GM19372 (cell line): ENCODE measurements around the gene IRF8.
A peak's percentile ranks its signal among the peaks of the same experiment; 100 is the strongest.
"Not testable (repeated sequence)": the region's sequence is repeated elsewhere in the genome, so short reads cannot be mapped to it uniquely, and the experiment has no call there.

ENCODE experiments used
- ATAC-seq: cut with Tn5 transposase; IDR thresholded peaks from one replicate; pipeline ENCODE4 v1.9.1; 2021; ENCODE audit warnings: mild to moderate bottlenecking, low read depth, moderate library complexity; ENCODE audit not compliant: unreplicated experiment

IRF8 gene

DNA sequence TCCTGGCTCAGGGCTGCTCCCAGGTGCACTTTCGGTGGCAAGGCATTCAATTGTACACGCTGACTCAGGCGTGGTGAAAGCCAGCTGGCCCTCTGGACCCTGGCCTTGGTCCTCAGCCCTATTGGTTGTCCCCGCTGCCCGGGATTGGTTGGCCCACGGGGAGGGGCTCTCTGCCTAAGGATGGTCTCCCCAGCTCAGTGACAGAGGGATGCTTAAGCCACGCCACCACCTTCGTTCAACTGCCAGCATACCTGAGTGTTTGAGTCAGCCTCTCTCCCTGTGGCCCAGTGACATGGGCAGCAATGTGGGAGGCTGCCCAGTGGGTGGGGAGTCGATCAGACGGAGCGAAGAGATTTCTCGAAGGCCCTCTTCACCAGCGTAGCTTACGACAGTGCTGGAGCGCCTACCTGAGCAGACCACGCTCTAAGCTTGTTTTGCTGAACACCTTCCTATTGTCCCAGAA lies 30.3 kb downstream of the IRF8 start:
- no peak for ATAC-seq

DNA sequence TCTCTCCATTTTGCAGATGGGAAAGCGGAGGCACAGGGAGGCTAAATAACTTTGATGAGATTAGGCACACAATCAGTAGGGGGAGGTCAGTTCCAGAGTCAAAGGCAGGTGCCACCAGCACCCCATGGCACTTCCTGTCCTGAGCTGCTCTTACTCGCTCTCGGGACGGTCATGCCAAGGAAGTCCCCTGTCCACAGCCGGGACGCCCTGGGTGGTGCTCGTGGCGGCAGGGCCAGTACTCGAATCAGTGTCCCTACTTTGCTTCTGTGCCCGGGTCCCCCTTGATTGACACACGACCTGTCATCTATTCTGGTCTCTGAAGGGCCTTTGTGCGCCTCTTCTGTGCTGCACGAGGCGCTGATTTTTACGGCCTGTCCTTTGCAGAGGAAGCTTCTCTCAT lies 31.3 kb downstream of the IRF8 start:
- no peak for ATAC-seq

DNA sequence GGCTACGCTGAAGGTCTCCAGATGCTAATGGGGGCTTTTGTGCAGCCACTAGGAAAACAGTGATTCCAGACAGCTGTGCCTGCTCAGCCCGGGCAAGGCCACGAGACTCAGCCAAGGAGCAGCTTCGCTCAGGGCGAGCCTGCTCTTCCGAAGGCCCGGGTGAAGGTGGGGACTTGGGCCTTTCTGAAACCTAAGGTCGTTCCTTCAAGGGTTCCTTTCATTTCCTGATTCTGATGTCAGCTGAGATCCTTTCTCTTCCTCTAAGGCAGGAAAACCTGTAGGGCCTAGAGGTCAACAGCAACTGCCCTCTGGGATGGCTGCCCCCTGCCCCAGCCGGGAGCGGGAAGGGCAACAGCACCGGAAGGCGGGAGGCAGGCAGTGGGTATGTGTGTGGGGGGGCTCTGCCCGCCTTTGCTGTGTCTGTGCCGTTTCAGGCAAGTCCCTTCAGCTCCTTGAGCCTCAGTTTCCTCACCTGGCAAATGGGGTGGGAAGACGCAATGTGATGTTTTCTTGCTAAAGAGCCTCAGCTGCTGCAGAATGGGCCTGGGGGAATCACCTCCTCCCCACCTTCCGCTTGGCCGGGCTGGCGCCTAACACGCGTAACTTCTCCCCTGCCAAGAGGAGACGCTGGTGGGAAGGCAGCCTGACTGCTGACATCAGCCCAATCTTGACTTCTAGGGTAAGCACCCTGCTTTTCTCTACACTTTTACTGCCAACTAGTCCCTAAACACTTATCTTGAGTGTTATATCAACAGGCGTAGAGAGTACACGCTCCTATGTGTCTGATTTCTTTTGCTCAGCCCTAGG lies 32.8 kb downstream of the IRF8 start:
- ATAC-seq, result no peak

DNA sequence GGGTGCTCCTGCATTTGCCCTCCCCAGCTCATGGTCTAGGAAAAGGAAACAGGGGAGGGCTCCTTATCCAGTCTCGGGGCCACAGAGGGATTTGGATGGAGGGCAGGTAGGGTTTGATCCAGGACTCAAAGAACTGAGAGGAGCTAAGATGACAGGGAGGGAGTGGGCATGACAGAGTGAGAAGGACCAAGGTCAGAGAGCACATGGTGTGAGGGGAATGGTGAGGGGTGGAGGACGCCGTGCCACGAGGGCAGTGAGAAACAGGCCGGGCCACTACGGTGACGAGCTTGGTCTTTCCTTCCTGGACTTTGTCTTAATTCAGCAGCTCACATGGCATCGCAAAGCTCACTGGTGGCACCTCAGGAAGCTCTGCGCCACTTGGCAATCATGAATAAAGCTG lies 35.2 kb downstream of the IRF8 start:
- no peak for ATAC-seq

DNA sequence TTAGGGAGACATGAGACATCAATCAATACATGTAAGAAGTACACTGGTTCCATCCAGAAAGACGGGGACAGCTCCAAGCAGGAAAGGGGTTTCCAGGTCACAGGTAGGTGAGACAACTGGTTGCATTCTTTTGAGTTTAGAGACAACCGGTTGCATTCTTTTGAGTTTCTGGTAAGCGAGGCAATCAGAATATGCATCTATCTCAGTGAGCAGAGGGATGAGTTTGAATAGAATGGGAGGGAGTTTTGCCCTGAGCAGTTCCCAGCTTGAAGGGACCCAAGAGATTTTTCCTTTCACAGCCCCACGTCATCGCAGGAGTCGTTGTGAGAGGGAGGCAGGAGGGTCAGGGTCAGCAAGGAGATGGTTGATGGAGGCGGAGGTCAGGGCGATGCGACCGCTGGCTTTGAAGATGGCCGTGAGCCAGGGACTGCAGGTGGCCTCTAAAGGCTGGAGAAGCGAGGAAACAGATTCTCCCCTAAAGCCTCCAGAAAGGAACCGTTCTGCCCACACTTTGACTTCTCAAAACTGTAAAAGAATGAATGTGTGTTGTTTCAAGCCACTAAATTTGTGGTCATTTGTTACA lies 36.5 kb downstream of the IRF8 start:
- ATAC-seq, result no peak

DNA sequence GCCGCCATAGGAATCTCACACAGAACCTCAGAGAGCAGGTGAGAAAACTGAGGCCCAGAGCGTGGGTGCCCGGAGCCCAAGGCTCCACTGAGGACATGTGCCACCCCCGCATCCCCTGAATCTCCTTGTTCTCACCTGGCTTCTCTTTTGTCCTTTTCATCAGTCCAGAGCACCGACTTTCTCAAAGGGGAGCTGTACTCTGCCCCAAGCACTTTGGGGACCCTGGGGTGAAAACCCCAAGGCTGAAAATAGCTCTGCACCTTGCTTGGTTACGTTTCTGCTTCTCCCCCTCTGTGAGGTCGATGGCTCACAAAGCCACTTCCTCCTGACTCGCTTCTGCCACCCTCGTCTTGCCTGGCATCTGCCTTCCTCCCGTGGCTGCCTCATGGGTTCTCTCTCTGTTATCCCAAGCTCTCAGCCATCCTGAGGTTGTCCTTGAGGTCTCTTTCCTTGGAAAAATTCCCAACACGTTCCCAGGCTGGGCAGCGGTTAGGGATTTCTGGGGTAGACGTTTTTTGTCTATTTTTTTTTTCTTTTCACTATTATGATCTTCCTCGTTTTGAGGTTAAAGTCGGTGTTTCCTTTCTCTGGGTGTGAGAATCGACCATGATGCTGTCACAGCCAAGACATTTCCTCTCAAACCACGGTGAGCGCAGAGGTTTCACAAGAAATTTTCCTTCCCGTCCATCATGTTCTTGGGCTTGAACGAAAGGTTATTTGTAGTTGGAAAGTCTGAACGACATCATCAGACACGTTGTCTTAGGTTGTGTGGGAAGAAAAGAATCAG lies 37.2 kb downstream of the IRF8 start:
- ATAC-seq, result peak; percentile 70

DNA sequence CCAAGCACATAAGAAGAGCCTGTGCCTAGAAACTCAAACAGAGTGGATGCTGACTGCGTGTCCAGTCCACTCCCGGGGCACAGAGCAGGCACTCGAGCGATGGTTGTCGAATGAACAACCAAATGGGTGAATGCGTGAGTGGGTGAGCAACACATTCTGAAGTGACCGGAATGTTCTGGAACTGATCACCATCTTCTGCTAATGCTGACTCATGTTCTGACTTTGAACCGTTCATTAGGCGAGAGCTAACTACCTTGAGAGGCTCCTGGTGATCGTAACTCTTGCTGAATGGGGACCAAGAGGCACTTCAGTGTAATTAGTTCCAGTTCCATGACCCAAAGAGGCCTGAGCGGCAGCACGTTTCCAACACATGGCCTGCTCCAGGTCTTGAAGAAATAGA lies 37.9 kb downstream of the IRF8 start:
- no peak for ATAC-seq

DNA sequence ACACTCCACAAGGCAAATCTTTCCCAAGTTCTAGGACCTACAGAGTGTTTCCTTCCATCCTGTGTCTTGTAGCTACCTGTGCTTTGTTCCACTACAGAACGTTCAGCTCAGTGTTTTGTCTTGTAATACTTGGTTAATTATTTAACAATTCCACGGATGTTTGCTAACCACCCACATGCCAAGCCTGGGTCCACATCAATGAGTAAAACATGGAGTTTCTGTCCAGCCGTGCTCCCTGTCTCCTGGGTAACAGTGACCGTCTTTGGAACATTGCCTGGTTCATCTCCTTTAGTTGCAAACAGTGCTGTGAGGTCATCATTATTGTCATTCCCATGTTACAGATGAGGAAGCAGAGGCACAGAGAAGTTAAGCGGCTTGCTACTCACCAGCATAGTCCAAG lies 41.3 kb downstream of the IRF8 start:
- ATAC-seq, result no peak

DNA sequence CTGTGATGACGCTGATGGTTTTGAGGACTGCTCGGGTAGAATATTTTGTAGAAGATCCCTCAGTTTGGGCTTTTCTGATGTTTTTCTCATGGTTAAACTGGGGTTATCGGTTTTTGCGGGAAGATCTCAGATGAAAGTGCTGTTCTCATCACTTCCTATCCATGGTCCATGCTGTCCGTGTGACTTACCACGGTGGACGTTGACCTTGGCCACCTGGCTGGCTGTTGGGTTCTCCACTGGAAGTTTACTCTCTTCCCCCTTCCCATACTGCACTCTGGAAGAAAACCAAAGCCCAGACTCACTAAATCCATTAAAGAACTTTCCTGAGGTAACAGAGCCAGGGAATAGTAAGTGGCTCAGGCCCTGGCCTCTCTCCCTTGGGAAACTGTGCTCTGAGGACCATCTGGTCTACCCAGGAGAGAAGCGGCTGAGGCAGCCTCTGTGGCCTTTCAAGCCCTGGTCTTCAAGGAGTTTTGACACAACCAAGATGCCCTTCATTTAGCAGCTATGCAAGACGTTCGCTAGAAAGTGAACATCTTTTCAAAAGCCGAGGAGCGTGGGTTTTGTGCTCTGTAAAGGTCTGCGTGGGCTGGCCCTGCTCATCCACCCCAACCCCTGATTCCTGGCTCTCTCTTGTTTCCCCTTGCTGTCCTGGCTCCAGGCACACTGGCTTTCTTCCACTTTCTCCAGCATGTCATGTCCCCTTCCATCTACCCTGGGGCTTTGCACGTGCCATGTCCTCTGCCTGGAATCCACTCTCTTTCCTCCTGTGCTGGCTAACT lies 43.1 kb downstream of the IRF8 start:
- ATAC-seq, result no peak

DNA sequence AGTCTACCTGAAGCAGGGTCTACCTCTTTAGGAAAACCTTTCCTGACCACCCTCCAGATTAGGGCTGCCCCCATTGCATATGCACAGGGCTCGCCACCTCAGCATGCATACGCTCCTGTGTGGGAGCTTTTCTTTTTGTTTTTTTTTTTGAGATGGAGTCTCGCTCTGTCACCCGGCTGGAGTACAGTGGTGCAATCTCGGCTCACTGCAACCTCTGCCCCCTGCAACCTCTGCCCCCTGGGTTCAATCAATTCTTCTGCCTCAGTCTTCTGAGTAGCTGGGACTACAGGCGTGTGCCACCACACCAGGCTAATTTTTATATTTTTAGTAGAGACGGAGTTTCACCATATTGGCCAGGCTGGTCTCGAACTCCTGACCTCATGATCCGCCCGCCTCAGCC lies 43.7 kb downstream of the IRF8 start:
- not testable (repeated sequence) for ATAC-seq

DNA sequence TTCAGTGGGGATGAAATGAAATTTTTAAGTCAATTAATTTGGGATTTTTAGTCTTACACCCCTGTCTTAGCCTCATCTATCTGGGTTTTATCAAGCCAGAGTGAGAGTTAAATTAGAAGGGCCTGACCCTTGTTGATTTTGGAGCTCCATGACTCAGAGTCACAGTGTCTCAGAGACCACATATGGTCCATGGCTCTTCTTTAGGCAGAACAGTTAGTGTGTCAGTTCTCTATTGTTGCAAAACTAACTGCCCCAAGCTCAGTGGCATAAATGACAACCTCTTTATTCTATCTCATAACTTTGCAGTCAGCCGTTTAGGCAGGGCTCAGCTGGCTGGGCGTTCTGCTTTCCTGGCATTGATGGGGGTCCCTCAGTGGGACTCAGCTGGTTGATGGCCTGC lies 44.7 kb downstream of the IRF8 start:
- no peak for ATAC-seq

DNA sequence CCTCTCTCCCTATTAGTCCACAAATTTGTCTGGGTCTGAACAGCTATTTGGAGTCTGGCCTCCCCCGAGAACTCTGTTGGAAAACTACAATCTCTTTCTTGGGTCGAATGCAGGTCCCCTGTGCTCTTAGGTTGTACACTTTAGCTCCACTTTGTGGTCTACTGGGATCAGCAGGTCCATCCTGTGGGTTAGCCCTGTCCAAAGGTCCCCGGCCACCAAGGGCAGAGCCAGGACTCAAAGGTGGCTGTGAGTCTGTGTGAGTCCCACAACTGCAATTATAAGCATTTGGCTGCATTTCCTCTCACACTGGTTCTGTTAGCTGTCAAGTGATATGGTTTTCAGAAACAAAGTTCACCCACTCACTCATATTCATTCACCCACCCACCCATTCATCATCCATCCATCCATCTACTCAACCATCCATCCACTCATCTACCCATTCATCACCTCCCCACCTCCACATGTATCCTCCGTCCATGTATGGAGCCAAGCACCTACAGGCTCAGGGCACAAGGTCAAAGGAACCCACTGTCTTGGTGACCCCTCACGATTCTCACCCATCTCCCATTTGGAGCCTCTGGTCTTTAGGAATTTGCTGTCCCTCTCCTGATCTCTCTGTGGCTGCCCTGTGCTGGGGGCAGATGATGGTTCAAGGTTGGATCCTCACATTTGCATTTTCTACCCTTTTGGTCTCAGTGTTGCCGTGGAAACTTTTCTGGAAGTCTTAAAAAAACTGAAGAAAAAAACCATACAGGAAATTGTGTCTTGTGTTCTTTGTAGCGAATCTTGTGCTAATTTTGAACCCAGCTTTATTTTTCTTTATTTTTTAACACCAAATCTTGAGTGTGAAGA lies 45.8 kb downstream of the IRF8 start:
- ATAC-seq, result no peak

DNA sequence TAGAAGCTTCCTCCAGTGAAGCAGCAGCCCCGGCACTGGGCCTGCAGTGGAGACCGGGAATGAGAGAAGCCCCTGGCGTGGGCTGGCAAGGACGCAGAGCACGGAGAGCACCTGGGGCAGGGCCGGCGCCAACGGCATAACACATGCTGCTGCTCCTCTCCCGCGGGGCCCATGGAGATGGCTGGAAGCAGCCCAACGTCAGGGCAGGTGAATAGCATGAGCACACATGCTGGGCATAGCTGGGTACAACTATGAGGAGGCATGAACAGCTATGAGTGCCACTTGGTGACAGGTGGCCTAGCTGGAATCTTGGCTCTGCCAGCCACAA lies 46.4 kb downstream of the IRF8 start:
- no peak for ATAC-seq

DNA sequence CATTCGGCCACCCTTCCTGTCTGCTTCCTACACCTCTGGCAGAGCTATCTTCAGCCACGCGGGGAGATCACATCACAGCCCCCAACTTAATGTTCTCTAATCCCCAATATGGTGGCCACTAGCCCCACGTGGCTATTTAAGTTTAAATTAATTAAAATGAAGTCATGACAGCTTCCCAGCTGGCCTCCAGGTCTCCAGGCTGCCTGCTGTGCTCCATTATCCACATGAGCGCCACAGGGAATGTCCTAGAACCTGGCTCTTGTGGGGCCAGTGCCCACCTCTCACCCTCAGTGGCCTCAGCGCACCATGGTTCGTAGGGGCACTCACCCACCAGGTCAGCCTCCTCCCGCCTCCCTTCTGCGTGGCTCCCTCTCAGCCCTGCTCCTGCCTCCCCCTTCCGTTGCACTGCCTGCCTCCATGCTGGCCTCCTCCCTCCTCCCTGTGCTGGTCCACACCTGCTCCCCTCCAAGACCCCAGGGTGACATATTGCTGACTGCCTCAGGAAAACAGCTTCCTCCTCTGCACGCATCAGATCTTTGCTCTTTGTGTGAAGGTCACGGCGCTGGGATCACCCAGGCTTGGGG lies 47.7 kb downstream of the IRF8 start:
- ATAC-seq, result no peak

DNA sequence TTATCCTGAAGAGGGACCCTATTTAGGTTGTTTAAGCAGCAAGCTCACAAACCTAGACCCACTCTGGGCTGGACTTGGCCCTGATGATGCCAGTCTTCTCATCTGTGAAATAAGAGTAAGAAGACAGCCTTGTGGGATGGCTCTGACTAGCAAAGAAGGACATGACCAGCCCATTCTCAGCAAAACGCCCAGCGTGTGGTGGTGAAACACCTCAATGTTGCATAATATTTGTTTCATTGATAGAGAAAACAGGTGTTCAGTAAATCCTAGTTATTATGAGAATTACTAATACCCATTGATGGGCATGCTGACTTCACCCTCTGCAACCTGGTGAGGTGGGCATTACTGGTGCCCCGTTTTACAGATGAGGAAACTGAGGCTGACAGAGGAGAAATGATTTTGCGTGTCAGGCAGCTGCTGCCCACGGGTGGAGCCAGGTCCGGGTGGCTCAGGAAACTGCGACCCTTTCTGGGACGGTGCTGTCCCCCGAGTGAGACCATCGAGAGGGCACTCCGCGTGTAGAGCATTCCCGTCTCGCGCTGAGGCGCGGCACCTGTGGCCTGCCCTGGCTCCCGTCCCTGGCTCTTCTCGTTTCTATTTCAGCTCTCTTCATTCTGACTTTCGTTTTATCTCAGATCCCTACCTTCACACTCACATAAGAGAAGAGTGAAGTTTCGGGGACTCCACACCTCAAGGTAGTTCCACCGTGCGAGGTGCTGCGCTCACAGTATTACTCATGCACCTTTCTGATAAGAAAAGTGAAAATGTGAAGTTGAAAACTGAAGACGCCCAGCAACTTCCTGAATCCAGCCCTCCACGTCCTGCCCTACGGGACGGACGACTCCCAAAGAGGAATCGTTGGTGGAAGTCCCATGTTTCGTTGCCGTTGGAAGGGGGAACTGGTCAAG lies 48.5 kb downstream of the IRF8 start:
- peak; percentile 49 for ATAC-seq

DNA sequence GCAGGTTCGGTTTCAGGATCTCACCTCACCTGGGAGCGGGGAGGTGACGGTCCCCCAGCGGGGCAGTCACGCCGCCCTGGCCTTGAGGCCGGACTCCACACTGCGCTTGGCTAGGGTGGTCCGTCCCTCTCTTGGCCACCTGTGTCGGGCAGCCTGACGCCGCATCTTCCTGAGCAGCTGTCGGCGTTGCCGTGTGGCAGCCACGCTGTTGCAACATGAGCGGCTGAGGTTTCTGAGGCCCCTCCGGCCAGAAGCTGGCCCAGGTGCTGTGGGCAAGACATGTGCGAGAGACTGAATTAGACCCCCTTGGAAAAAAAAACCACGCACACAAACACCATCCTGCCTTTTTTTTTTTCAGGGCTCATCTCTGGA lies 49.2 kb downstream of the IRF8 start:
- ATAC-seq, result peak; percentile 31

DNA sequence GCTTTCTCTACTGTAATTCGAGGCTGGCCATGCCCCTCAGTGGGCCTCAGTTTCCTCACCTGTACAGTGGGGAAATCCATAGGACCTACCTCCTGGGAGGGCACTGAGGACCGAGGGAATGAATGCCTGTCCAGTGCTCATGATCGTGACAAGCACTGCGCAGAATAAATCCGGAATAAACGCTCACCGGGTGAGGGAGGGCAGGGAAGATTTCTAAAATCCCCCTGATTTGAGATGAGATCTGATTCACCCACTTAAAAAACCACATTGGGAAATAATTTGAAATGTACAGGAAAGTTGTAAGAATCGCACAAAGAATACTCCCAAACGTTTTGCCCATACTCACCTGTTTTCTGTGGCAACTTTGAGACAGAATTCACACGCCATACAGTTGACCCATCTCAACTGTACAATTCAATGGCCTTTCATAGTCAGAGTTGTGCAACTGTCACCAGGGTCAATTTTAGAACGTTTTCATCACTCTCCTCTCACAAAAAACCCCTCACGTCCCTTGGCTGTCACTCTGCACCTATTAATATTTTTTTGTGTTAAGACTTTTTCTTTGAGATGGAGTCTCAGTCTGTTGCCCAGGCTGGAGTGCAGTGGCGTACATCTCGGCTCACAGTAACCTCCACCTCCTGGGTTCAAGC lies 49.8 kb downstream of the IRF8 start:
- ATAC-seq, result no peak
